HepG2 (cell line): ENCODE data around the gene SYNJ2. TPM values are rescaled to one million over a fixed set of nuclear protein-coding genes. Genes with fewer than 3 reads are reported as not detected.
A peak's percentile ranks its signal among the peaks of the same experiment; 100 is the strongest.

ENCODE experiments used
- ARID2 ChIP-seq: sonication (generic); formaldehyde crosslinking; IDR thresholded peaks from 2 replicates; pipeline ENCODE4 v1.8.1; 2022; ENCODE audit warnings: mild to moderate bottlenecking, missing genetic modification reagents, borderline replicate concordance
- DR1 ChIP-seq: sonication (generic); formaldehyde crosslinking; IDR thresholded peaks from 2 replicates; pipeline ENCODE4 v1.8.0; 2021; ENCODE audit warnings: mild to moderate bottlenecking, missing genetic modification reagents, inconsistent platforms
- ELF3 ChIP-seq: IDR thresholded peaks from 2 replicates; pipeline ENCODE4 v1.6.1; 2016; ENCODE audit warnings: missing genetic modification reagents, missing compliant biosample characterization
- GABPB1 ChIP-seq: IDR thresholded peaks from 2 replicates; pipeline ENCODE4 v1.6.1; 2016; ENCODE audit warnings: mild to moderate bottlenecking, missing genetic modification reagents, moderate library complexity, missing compliant biosample characterization
- HDAC2 ChIP-seq: sonication (generic); formaldehyde crosslinking; IDR thresholded peaks from 2 replicates; pipeline ENCODE4 v1.4.0; 2020; ENCODE audit warnings: missing genetic modification reagents
- HMG20A ChIP-seq: IDR thresholded peaks from 2 replicates; pipeline ENCODE4 v1.6.1; 2016; ENCODE audit warnings: borderline replicate concordance
- MED1 ChIP-seq: sonication (generic); formaldehyde crosslinking; IDR thresholded peaks from 2 replicates; pipeline ENCODE4 v1.4.0; 2020; ENCODE audit warnings: missing genetic modification reagents
- SP2 ChIP-seq: sonication (generic); formaldehyde crosslinking; IDR thresholded peaks from 2 replicates; pipeline ENCODE4 v1.5.1; 2020; ENCODE audit warnings: mild to moderate bottlenecking, missing genetic modification reagents
- STAT5B ChIP-seq: sonication (generic); formaldehyde crosslinking; IDR thresholded peaks from 2 replicates; pipeline ENCODE4 v1.4.0; 2020; ENCODE audit warnings: missing genetic modification reagents
- ZBTB20 ChIP-seq: sonication (generic); formaldehyde crosslinking; IDR thresholded peaks from 2 replicates; pipeline ENCODE4 v1.8.1; 2023; ENCODE audit warnings: missing genetic modification reagents, low read depth, mild to moderate bottlenecking, borderline replicate concordance
- ZBTB21 ChIP-seq: sonication (generic); formaldehyde crosslinking; IDR thresholded peaks from 2 replicates; pipeline ENCODE4 v1.4.0; 2020; ENCODE audit warnings: missing genetic modification reagents
- ZNF121 ChIP-seq: sonication (generic); formaldehyde crosslinking; IDR thresholded peaks from 2 replicates; pipeline ENCODE4 v1.5.0; 2020; ENCODE audit warnings: mild to moderate bottlenecking, missing genetic modification reagents
- ZNF253 ChIP-seq: sonication (generic); formaldehyde crosslinking; IDR thresholded peaks from 2 replicates; pipeline ENCODE4 v1.8.0; 2022; ENCODE audit warnings: mild to moderate bottlenecking, missing genetic modification reagents, borderline replicate concordance
- ZNF557 ChIP-seq: sonication (generic); formaldehyde crosslinking; IDR thresholded peaks from 2 replicates; pipeline ENCODE4 v1.4.0; 2020; ENCODE audit warnings: missing genetic modification reagents
- ZNF75D ChIP-seq: sonication (generic); formaldehyde crosslinking; IDR thresholded peaks from 2 replicates; pipeline ENCODE4 v1.8.1; 2023; ENCODE audit warnings: missing genetic modification reagents, mild to moderate bottlenecking, borderline replicate concordance
- ZNF761 ChIP-seq: sonication (generic); formaldehyde crosslinking; conservative IDR thresholded peaks from 2 replicates; pipeline ENCODE4 v1.4.0; 2020; ENCODE audit warnings: mild to moderate bottlenecking, missing genetic modification reagents
- ZNF878 ChIP-seq: sonication (generic); formaldehyde crosslinking; IDR thresholded peaks from 2 replicates; pipeline ENCODE4 v1.8.1; 2023; ENCODE audit warnings: mild to moderate bottlenecking, missing genetic modification reagents, moderate library complexity
- ZSCAN22 ChIP-seq: sonication (generic); formaldehyde crosslinking; IDR thresholded peaks from 2 replicates; pipeline ENCODE4 v1.4.0; 2020; ENCODE audit warnings: mild to moderate bottlenecking, missing genetic modification reagents
- ZSCAN30 ChIP-seq: sonication (generic); formaldehyde crosslinking; IDR thresholded peaks from 2 replicates; pipeline ENCODE4 v1.5.0; 2020; ENCODE audit warnings: mild to moderate bottlenecking, missing genetic modification reagents
- polyA plus RNA-seq, 8 experiments: library from polyadenylated mRNA; depleted of rRNA in 3 of 8; stranded (reverse) in 7 of 8; unstranded in 1 of 8; fragments of >200 nt; fragmentation: Illumina TruSeq in 4 of 8; extraction: Trizol in 4 of 8; gene quantifications; 2 replicates each; pipeline versions ENCODE4 v1.2.1 to v1.2.3, GENCODE V29; 2011 to 2016; ENCODE audit warnings: low read depth in 4 of 8, missing spikeins in 1 of 8, mixed read lengths in 1 of 8; ENCODE audit not compliant: insufficient read depth in 1 of 8
- total RNA-seq, 5 experiments: library from RNA; depleted of rRNA; stranded (reverse); fragments of >200 nt; fragmentation: Illumina TruSeq; extraction: Trizol; gene quantifications; 2 replicates each; pipeline ENCODE4 v1.2.3, GENCODE V29; 2016; ENCODE audit warnings: low read depth in 1 of 5
- TF ChIP-seq, protein P1 (sequence below): sonication (generic); formaldehyde crosslinking; IDR thresholded peaks from 2 replicates; pipeline ENCODE4 v1.8.1; 2023; ENCODE audit warnings: mild to moderate bottlenecking, missing genetic modification reagents
- TF ChIP-seq, protein P2 (sequence below): sonication (generic); formaldehyde crosslinking; IDR thresholded peaks from 2 replicates; pipeline ENCODE4 v1.4.0; 2020; ENCODE audit warnings: missing genetic modification reagents
- TF ChIP-seq, protein P3 (sequence below): IDR thresholded peaks from 2 replicates; pipeline ENCODE4 v1.6.1; 2018; ENCODE audit warnings: missing genetic modification reagents
- TF ChIP-seq, protein P4 (sequence below): sonication (generic); formaldehyde crosslinking; IDR thresholded peaks from 2 replicates; pipeline ENCODE4 v1.4.0; 2020; ENCODE audit warnings: low read depth, missing genetic modification reagents
- TF ChIP-seq, protein P5 (sequence below): sonication (generic); formaldehyde crosslinking; IDR thresholded peaks from 2 replicates; pipeline ENCODE4 v1.8.0; 2022; ENCODE audit warnings: mild to moderate bottlenecking, missing genetic modification reagents; ENCODE audit not compliant: insufficient replicate concordance

SYNJ2 gene
- total and polyA plus RNA-seq, 2 of the 13 experiments (the other 11 are each of a cell fraction or from before 2014, with no cell fraction given), result 39.1 to 57.6 TPM

DNA sequence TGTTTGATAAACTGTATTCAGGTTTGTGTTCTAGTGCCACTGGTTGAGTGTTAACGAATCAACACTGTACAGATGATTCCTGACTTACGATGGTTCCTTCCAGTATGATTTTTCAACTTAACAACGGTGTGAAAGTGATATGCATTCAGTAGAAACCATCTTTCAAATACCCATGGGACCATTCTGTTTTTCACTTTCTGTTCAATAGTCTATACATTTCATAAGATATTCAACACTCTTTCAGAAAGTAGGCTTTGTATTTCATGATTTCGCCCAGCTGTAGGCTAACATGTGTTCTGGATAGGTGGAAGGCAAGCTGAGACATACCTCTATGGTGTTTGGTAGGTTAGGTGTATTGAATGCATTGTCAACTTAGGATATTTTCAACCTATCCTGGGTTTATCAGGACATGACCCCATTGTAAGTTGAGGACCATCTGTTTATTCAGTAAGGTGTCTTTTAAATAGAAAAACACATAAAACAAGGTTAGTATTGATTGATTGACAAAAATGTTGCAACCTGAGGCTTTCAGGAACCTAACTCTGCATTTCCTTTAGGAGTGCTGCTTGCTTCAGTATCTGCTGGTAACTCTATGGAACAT, 32.3 kb downstream of the SYNJ2 start (continued):
- TF ChIP-seq, protein P1, sequence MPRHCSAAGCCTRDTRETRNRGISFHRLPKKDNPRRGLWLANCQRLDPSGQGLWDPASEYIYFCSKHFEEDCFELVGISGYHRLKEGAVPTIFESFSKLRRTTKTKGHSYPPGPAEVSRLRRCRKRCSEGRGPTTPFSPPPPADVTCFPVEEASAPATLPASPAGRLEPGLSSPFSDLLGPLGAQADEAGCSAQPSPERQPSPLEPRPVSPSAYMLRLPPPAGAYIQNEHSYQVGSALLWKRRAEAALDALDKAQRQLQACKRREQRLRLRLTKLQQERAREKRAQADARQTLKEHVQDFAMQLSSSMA (CRISPR knock-in tag), result no peak
- TF ChIP-seq ELF3 (CRISPR knock-in tag) (peak; percentile 57), ZSCAN30 (no peak), DR1 (no peak), ZNF557 (CRISPR knock-in tag) (no peak), ZNF121 (CRISPR knock-in tag) (no peak), SP2 (CRISPR knock-in tag) (no peak), ZNF75D (CRISPR knock-in tag) (no peak), ZNF253 (no peak), ZBTB20 (peak; percentile 74; the same call in 1 of the 2 replicates), HMG20A (CRISPR knock-in tag) (0 out of 2 replicates have a peak, but pooled peaks have one; percentile 36), HDAC2 (CRISPR knock-in tag) (no peak; the same call in 1 of the 2 replicates), STAT5B (CRISPR knock-in tag) (no peak), ZNF761 (CRISPR knock-in tag) (no peak), ZSCAN22 (no peak), MED1 (CRISPR knock-in tag) (peak; percentile 54; the same call in 1 of the 2 replicates), ZBTB21 (no peak), GABPB1 (CRISPR knock-in tag) (no peak), ARID2 (CRISPR knock-in tag) (no peak), ZNF878 (CRISPR knock-in tag) (no peak)
- TF ChIP-seq, protein P2, sequence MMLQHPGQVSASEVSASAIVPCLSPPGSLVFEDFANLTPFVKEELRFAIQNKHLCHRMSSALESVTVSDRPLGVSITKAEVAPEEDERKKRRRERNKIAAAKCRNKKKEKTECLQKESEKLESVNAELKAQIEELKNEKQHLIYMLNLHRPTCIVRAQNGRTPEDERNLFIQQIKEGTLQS, result no peak
- TF ChIP-seq, protein P3, sequence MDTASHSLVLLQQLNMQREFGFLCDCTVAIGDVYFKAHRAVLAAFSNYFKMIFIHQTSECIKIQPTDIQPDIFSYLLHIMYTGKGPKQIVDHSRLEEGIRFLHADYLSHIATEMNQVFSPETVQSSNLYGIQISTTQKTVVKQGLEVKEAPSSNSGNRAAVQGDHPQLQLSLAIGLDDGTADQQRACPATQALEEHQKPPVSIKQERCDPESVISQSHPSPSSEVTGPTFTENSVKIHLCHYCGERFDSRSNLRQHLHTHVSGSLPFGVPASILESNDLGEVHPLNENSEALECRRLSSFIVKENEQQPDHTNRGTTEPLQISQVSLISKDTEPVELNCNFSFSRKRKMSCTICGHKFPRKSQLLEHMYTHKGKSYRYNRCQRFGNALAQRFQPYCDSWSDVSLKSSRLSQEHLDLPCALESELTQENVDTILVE (CRISPR knock-in tag), result peak; percentile 23; the same call in 1 of the 2 replicates
- TF ChIP-seq, protein P4, sequence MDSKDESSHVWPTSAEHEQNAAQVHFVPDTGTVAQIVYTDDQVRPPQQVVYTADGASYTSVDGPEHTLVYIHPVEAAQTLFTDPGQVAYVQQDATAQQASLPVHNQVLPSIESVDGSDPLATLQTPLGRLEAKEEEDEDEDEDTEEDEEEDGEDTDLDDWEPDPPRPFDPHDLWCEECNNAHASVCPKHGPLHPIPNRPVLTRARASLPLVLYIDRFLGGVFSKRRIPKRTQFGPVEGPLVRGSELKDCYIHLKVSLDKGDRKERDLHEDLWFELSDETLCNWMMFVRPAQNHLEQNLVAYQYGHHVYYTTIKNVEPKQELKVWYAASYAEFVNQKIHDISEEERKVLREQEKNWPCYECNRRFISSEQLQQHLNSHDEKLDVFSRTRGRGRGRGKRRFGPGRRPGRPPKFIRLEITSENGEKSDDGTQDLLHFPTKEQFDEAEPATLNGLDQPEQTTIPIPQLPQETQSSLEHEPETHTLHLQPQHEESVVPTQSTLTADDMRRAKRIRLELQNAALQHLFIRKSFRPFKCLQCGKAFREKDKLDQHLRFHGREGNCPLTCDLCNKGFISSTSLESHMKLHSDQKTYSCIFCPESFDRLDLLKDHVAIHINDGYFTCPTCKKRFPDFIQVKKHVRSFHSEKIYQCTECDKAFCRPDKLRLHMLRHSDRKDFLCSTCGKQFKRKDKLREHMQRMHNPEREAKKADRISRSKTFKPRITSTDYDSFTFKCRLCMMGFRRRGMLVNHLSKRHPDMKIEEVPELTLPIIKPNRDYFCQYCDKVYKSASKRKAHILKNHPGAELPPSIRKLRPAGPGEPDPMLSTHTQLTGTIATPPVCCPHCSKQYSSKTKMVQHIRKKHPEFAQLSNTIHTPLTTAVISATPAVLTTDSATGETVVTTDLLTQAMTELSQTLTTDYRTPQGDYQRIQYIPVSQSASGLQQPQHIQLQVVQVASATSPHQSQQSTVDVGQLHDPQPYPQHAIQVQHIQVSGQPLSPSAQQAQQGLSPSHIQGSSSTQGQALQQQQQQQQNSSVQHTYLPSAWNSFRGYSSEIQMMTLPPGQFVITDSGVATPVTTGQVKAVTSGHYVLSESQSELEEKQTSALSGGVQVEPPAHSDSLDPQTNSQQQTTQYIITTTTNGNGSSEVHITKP (CRISPR knock-in tag), result no peak
- TF ChIP-seq, protein P5, sequence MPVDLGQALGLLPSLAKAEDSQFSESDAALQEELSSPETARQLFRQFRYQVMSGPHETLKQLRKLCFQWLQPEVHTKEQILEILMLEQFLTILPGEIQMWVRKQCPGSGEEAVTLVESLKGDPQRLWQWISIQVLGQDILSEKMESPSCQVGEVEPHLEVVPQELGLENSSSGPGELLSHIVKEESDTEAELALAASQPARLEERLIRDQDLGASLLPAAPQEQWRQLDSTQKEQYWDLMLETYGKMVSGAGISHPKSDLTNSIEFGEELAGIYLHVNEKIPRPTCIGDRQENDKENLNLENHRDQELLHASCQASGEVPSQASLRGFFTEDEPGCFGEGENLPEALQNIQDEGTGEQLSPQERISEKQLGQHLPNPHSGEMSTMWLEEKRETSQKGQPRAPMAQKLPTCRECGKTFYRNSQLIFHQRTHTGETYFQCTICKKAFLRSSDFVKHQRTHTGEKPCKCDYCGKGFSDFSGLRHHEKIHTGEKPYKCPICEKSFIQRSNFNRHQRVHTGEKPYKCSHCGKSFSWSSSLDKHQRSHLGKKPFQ (CRISPR knock-in tag), result no peak
